Immature natural killer cell (primary cell): ENCODE measurements around the gene KLHL22. TPM values are rescaled to one million over a fixed set of nuclear protein-coding genes. Genes with fewer than 3 reads are reported as not detected.

ENCODE experiments used
- DNase-seq, 3 donors: peaks; one replicate each; pipeline ENCODE4 v3.0.0; 2022; ENCODE audit warnings: mixed read lengths in 1 of 3
- H3K27ac Mint-ChIP-seq, 6 donors: one replicate each; pipeline ENCODE4 v1.8.0; 2020; ENCODE audit warnings: mixed read lengths in 6 of 6, mild to moderate bottlenecking in 5 of 6, inconsistent platforms in 4 of 6, moderate library complexity in 3 of 6
- H3K27me3 Mint-ChIP-seq, 3 donors: one replicate each; pipeline ENCODE4 v1.8.0; 2020 to 2021; ENCODE audit warnings: low read depth in 3 of 3, mild to moderate bottlenecking in 3 of 3, mixed read lengths in 3 of 3, moderate library complexity in 3 of 3, inconsistent platforms in 1 of 3
- H3K36me3 Mint-ChIP-seq, 3 donors: one replicate each; pipeline ENCODE4 v1.8.0; 2020; ENCODE audit warnings: mixed read lengths in 3 of 3, inconsistent platforms in 2 of 3, mild to moderate bottlenecking in 2 of 3
- H3K4me1 Mint-ChIP-seq, 2 donors: one replicate each; pipeline ENCODE4 v1.8.0; 2020; ENCODE audit warnings: inconsistent platforms in 2 of 2, mild to moderate bottlenecking in 2 of 2, mixed read lengths in 2 of 2, moderate library complexity in 1 of 2
- H3K4me3 Mint-ChIP-seq, 5 donors: one replicate each; pipeline ENCODE4 v1.8.0; 2020; ENCODE audit warnings: mild to moderate bottlenecking in 5 of 5, mixed read lengths in 5 of 5, inconsistent platforms in 3 of 5, moderate library complexity in 3 of 5
- H3K9me3 Mint-ChIP-seq, 6 donors: one replicate each; pipeline ENCODE4 v1.8.0; 2020; ENCODE audit warnings: mild to moderate bottlenecking in 6 of 6, mixed read lengths in 6 of 6, inconsistent platforms in 4 of 6, moderate library complexity in 3 of 6
- polyA plus RNA-seq, 3 donors: library from polyadenylated mRNA; unstranded; fragments of 300-500 nt; fragmentation: Illumina TruSeq; gene quantifications; one replicate each; pipeline ENCODE4 v1.2.3, GENCODE V29; 2021

Gene KLHL22
- polyA plus RNA-seq, 3 donors from 2014 or later: 12.8 to 26.3 (median 26.1) TPM

GRCh38 chr22:20439556-20439927, 56.1 kb downstream of the KLHL22 start:
- DNase-seq: no peak
- peaks cover 11 to 16% of the 10 kb centered on the region in 2 donors for H3K4me1 Mint-ChIP-seq
- H3K36me3 Mint-ChIP-seq: peaks cover 6 to 18% (median 17%) of the 10 kb centered on the region in 3 donors
- peak overlapping the region in 3 of 5 donors; percentile 10 to 47 (median 38) for H3K4me3 Mint-ChIP-seq
- no peaks in the 10 kb centered on the region for H3K9me3 Mint-ChIP-seq
- no peak overlapping the region for H3K27ac Mint-ChIP-seq
- peaks cover 15 to 21% (median 19%) of the 10 kb centered on the region in 3 donors for H3K27me3 Mint-ChIP-seq

GRCh38 chr22:20438678-20439492, 56.7 kb downstream of the KLHL22 start:
- no peak for DNase-seq
- Mint-ChIP-seq H3K27me3 (peaks cover 19 to 24% (median 19%) of the 10 kb centered on the region in 3 donors), H3K4me1 (peaks cover 11 to 16% of the 10 kb centered on the region in 2 donors), H3K27ac (peak overlapping the region in 1 of 6 donors; percentile 36), H3K4me3 (peak overlapping the region; percentile 26 to 56 (median 44)), H3K9me3 (no peaks in the 10 kb centered on the region), H3K36me3 (peaks cover 3 to 12% (median 12%) of the 10 kb centered on the region in 3 donors)

GRCh38 chr22:20438427-20438677, 57.2 kb downstream of the KLHL22 start:
- H3K27ac Mint-ChIP-seq: peak overlapping the region in 1 of 6 donors; percentile 36
- H3K9me3 Mint-ChIP-seq: no peaks in the 10 kb centered on the region
- H3K4me3 Mint-ChIP-seq: peak overlapping the region; percentile 26 to 56 (median 44)
- DNase-seq: no peak
- peaks cover 11 to 16% of the 10 kb centered on the region in 2 donors for H3K4me1 Mint-ChIP-seq
- peaks cover 3 to 12% (median 12%) of the 10 kb centered on the region in 3 donors for H3K36me3 Mint-ChIP-seq
- H3K27me3 Mint-ChIP-seq: peaks cover 19 to 23% (median 20%) of the 10 kb centered on the region in 3 donors

DNA sequence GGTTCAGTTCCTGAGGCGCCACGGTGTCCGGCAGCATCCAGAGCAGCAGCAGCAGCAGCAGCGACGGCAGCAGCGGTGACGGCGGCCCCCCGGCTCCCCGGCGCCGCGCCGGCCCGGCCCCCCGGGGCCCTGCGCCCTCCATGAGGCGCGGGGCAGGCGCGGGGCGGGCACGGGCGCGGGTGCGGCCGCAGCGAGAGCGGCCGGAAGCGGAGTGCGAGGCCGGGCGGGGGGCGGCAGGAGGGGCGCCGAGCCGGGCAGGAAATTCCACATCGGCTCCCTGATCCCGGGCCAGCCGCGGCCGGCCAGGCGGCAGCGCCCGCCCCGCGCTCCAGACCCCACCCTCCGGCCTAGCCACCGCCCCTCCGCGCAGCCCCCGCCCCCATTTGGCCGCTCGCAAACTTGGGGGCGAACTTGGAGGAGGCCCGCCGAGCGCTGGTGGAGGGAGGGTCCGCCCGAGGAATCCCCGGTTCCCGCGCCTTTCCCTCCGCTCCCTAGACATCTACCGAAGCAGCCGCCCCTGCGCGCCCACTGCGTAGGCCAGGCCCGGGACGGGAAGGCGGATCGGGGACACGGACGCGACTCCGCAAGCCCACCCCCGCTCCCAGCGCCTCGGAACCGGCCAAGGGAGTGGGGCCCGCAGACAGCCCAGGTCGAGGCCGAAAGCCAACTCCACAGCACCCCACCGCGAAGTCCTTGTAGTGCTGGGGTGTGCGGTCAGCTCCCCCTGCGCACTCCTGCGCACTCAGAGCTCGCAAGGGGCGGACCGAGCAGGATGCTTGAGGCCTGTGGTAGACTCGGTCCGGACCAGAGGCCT, 57.8 kb downstream of the KLHL22 start, which contains the start of gene SCARF2:
TSS of gene SCARF2 (minus strand) at position 213 of the 814 bp plus-strand sequence. CDS start at position 142, 71 bp downstream.
- Mint-ChIP-seq H3K9me3 (no peaks in the 10 kb centered on the region), H3K27me3 (peaks cover 19 to 25% (median 23%) of the 10 kb centered on the region in 3 donors), H3K4me1 (peaks cover 11 to 16% of the 10 kb centered on the region in 2 donors), H3K36me3 (peaks cover 3 to 7% (median 7%) of the 10 kb centered on the region in 3 donors), H3K27ac (peak within 1 kb of the TSS in 2 of 6 donors; percentile 22 to 36), H3K4me3 (peak within 1 kb of the TSS; percentile 79 to 88 (median 81))
- DNase-seq: no peak

GRCh38 chr22:20436768-20437612, 58.6 kb downstream of the KLHL22 start:
- Mint-ChIP-seq H3K4me1 (peaks cover 11 to 18% of the 10 kb centered on the region in 2 donors), H3K27ac (peak overlapping the region in 1 of 6 donors; percentile 22), H3K4me3 (peak overlapping the region; percentile 79 to 88 (median 81)), H3K27me3 (peaks cover 19 to 27% (median 23%) of the 10 kb centered on the region in 3 donors), H3K9me3 (no peaks in the 10 kb centered on the region), H3K36me3 (peaks cover 3 to 4% (median 4%) of the 10 kb centered on the region in 3 donors)
- DNase-seq: peak in 1 of 3 donors; percentile 16

GRCh38 chr22:20436307-20436767, 59.3 kb downstream of the KLHL22 start:
- Mint-ChIP-seq H3K9me3 (no peaks in the 10 kb centered on the region), H3K4me1 (peaks cover 11 to 19% of the 10 kb centered on the region in 2 donors), H3K27me3 (peaks cover 21 to 27% (median 22%) of the 10 kb centered on the region in 3 donors), H3K4me3 (peak overlapping the region in 4 of 5 donors; percentile 79 to 88 (median 82)), H3K36me3 (peaks cover 3 to 4% (median 4%) of the 10 kb centered on the region in 3 donors), H3K27ac (no peak overlapping the region)
- DNase-seq: no peak

DNA sequence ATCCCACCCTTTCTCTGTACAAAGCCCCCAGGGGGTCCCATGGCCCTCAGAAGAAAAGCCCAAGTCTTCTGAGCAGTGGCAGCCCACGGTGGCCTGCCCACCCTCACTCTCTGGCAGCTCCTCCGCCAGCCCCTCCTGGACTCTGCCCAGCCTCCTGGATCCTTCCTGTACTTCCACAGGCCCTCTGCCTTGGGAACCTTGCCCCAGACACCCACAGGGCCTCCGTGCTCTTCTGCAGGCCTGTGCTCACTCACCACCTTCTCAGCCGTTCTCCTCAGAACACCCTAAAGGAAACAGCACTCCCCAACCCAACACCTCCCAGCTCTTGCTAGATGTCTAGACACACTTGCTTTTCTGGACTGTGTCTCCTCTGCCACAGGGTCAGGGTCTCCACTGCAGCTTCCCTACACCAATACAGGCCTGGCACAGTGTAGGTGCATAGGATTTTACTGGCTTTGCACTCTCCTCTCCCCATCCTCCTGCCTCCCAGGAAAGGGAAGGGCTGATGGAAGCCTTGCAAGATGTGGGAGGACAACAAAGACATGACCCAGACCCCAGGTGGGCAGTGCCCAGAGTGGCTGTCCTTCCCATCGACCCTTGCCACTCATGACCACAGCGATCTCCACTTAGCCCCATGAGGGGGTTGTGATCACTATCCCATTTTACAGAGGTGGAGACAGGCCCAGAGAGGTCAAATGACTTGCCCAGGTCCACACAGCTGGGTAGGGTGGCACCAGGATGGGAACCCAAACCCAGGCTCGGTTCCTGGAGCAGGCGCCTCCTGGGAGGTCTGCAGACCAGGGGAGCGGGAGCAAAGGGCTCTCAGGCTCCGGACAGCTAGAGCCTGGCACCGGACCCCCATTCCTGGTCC, 59.9 kb downstream of the KLHL22 start:
- H3K27ac Mint-ChIP-seq: no peak overlapping the region
- no peak for DNase-seq
- no peaks in the 10 kb centered on the region for H3K9me3 Mint-ChIP-seq
- peaks cover 21 to 27% (median 22%) of the 10 kb centered on the region in 3 donors for H3K27me3 Mint-ChIP-seq
- H3K4me1 Mint-ChIP-seq: peaks cover 11 to 22% of the 10 kb centered on the region in 2 donors
- peaks cover 2 to 4% (median 2%) of the 10 kb centered on the region in 3 donors for H3K36me3 Mint-ChIP-seq
- H3K4me3 Mint-ChIP-seq: peak overlapping the region; percentile 33 to 61 (median 54)

DNA sequence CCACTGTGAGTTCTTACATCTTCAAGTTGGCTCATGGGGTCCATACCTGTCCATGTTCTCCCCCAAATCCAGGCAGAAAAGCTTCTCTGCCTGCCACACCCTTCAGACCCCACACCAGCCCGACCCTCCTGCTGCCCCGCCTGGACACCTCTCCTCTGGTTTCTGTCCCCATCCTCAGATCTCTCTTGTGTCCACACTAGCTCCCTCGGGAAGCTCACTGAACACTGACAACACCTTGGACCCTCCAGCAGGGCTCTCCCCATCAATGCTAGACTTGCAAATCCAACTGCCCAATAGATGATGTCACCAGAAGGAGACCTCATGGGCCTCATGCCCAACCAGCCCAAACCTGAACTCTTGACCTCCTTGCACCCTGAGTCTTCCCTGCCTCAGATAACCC, 60.8 kb downstream of the KLHL22 start:
- H3K27me3 Mint-ChIP-seq: peaks cover 21 to 29% (median 22%) of the 10 kb centered on the region in 3 donors
- no peak for DNase-seq
- H3K27ac Mint-ChIP-seq: no peak overlapping the region
- H3K9me3 Mint-ChIP-seq: no peaks in the 10 kb centered on the region
- peaks cover 0 to 4% (median 0%) of the 10 kb centered on the region in 3 donors for H3K36me3 Mint-ChIP-seq
- peaks cover 11 to 28% of the 10 kb centered on the region in 2 donors for H3K4me1 Mint-ChIP-seq
- H3K4me3 Mint-ChIP-seq: no peak overlapping the region

GRCh38 chr22:20434264-20434751, 61.3 kb downstream of the KLHL22 start:
- no peak for DNase-seq
- H3K27me3 Mint-ChIP-seq: peaks cover 21 to 29% (median 23%) of the 10 kb centered on the region in 3 donors
- no peaks in the 10 kb centered on the region for H3K9me3 Mint-ChIP-seq
- H3K27ac Mint-ChIP-seq: no peak overlapping the region
- no peak overlapping the region for H3K4me3 Mint-ChIP-seq
- peaks cover 12 to 25% of the 10 kb centered on the region in 2 donors for H3K4me1 Mint-ChIP-seq
- H3K36me3 Mint-ChIP-seq: peaks cover 0 to 4% (median 0%) of the 10 kb centered on the region in 3 donors

GRCh38 chr22:20433686-20434241, 61.8 kb downstream of the KLHL22 start:
- H3K36me3 Mint-ChIP-seq: peaks cover 0 to 4% (median 0%) of the 10 kb centered on the region in 3 donors
- no peak overlapping the region for H3K4me3 Mint-ChIP-seq
- DNase-seq: no peak
- peaks cover 21 to 29% (median 27%) of the 10 kb centered on the region in 3 donors for H3K27me3 Mint-ChIP-seq
- no peak overlapping the region for H3K27ac Mint-ChIP-seq
- H3K4me1 Mint-ChIP-seq: peaks cover 17 to 29% of the 10 kb centered on the region in 2 donors
- no peaks in the 10 kb centered on the region for H3K9me3 Mint-ChIP-seq

- no peak for DNase-seq
- no peak overlapping the region for H3K4me3 Mint-ChIP-seq
Measured at GRCh38 chr22:20433191-20433590, 62.4 kb downstream of the KLHL22 start.

More at GRCh38 chr22:20433191-20433590, 62.4 kb downstream of the KLHL22 start:
- Mint-ChIP-seq H3K9me3 (no peaks in the 10 kb centered on the region), H3K36me3 (peaks cover 0 to 4% (median 0%) of the 10 kb centered on the region in 3 donors), H3K27me3 (peaks cover 18 to 29% (median 25%) of the 10 kb centered on the region in 3 donors), H3K27ac (no peak overlapping the region), H3K4me1 (peaks cover 14 to 26% of the 10 kb centered on the region in 2 donors)
